ENCODE data around the gene KCNJ10. TPM values are rescaled to one million over a fixed set of nuclear protein-coding genes. Genes with fewer than 3 reads are reported as not detected.

The KCNJ10 gene
- total and polyA plus RNA-seq, 2 of the 13 experiments (the other 11 are each of a cell fraction or from before 2014, with no cell fraction given): 4.4 to 10.3 TPM

DNA sequence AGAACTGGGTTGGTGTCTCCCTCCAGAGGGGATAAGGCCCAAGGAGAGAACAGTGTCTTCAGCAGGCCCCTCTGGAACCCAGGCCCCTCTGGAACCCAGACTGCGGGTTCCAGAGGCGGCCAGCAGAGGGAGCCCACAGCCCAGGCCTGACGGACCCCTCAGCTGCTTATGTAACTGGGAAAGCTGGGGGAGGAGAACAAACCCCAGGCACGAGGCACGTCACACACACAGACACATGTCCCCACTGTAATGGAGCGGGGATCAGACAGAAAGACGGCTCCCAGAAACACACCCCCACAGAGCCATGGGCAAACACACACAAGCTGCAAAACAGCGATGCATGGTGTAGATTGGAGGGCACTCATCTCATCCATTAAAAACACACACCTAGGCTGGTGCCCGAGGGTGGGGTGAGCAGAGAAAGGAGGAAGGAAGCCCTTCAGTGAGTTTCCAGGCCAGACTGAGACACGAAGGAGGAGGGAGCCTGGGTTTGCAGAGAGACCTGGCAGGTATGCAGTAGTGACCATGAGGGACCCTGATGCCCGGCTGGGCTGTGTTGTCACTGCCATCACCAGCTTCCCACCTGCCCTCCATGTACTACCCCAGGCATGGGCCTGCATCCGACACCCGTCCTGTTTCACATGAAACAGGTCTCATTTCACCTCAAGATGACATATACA, 31.2 kb upstream of the KCNJ10 start (continued):
- TF ChIP-seq, protein P1, sequence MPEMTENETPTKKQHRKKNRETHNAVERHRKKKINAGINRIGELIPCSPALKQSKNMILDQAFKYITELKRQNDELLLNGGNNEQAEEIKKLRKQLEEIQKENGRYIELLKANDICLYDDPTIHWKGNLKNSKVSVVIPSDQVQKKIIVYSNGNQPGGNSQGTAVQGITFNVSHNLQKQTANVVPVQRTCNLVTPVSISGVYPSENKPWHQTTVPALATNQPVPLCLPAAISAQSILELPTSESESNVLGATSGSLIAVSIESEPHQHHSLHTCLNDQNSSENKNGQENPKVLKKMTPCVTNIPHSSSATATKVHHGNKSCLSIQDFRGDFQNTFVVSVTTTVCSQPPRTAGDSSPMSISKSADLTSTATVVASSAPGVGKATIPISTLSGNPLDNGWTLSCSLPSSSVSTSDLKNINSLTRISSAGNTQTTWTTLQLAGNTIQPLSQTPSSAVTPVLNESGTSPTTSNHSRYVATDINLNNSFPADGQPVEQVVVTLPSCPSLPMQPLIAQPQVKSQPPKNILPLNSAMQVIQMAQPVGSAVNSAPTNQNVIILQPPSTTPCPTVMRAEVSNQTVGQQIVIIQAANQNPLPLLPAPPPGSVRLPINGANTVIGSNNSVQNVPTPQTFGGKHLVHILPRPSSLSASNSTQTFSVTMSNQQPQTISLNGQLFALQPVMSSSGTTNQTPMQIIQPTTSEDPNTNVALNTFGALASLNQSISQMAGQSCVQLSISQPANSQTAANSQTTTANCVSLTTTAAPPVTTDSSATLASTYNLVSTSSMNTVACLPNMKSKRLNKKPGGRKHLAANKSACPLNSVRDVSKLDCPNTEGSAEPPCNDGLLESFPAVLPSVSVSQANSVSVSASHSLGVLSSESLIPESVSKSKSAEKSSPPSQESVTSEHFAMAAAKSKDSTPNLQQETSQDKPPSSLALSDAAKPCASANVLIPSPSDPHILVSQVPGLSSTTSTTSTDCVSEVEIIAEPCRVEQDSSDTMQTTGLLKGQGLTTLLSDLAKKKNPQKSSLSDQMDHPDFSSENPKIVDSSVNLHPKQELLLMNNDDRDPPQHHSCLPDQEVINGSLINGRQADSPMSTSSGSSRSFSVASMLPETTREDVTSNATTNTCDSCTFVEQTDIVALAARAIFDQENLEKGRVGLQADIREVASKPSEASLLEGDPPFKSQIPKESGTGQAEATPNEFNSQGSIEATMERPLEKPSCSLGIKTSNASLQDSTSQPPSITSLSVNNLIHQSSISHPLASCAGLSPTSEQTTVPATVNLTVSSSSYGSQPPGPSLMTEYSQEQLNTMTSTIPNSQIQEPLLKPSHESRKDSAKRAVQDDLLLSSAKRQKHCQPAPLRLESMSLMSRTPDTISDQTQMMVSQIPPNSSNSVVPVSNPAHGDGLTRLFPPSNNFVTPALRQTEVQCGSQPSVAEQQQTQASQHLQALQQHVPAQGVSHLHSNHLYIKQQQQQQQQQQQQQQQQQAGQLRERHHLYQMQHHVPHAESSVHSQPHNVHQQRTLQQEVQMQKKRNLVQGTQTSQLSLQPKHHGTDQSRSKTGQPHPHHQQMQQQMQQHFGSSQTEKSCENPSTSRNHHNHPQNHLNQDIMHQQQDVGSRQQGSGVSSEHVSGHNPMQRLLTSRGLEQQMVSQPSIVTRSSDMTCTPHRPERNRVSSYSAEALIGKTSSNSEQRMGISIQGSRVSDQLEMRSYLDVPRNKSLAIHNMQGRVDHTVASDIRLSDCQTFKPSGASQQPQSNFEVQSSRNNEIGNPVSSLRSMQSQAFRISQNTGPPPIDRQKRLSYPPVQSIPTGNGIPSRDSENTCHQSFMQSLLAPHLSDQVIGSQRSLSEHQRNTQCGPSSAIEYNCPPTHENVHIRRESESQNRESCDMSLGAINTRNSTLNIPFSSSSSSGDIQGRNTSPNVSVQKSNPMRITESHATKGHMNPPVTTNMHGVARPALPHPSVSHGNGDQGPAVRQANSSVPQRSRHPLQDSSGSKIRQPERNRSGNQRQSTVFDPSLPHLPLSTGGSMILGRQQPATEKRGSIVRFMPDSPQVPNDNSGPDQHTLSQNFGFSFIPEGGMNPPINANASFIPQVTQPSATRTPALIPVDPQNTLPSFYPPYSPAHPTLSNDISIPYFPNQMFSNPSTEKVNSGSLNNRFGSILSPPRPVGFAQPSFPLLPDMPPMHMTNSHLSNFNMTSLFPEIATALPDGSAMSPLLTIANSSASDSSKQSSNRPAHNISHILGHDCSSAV (CRISPR knock-in tag; IDR thresholded peaks at IDR 0.05; ENCODE audit: borderline replicate concordance): no peak
- TF ChIP-seq ZFX (CRISPR knock-in tag; IDR thresholded peaks at IDR 0.05; ENCODE audit: low read depth): peak; percentile 66; the same call in 1 of the 2 replicates
- TF ChIP-seq MTF2 (CRISPR knock-in tag; IDR thresholded peaks at IDR 0.05; ENCODE audit: borderline replicate concordance): no peak
- TF ChIP-seq, protein P2, sequence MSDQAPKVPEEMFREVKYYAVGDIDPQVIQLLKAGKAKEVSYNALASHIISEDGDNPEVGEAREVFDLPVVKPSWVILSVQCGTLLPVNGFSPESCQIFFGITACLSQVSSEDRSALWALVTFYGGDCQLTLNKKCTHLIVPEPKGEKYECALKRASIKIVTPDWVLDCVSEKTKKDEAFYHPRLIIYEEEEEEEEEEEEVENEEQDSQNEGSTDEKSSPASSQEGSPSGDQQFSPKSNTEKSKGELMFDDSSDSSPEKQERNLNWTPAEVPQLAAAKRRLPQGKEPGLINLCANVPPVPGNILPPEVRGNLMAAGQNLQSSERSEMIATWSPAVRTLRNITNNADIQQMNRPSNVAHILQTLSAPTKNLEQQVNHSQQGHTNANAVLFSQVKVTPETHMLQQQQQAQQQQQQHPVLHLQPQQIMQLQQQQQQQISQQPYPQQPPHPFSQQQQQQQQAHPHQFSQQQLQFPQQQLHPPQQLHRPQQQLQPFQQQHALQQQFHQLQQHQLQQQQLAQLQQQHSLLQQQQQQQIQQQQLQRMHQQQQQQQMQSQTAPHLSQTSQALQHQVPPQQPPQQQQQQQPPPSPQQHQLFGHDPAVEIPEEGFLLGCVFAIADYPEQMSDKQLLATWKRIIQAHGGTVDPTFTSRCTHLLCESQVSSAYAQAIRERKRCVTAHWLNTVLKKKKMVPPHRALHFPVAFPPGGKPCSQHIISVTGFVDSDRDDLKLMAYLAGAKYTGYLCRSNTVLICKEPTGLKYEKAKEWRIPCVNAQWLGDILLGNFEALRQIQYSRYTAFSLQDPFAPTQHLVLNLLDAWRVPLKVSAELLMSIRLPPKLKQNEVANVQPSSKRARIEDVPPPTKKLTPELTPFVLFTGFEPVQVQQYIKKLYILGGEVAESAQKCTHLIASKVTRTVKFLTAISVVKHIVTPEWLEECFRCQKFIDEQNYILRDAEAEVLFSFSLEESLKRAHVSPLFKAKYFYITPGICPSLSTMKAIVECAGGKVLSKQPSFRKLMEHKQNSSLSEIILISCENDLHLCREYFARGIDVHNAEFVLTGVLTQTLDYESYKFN (CRISPR knock-in tag; conservative IDR thresholded peaks at IDR 0.05): peak; percentile 18; the same call in 1 of the 2 replicates
- no peak for TF ChIP-seq SRSF4 (IDR thresholded peaks at IDR 0.05; ENCODE audit: low read depth, low read length, poor library complexity, severe bottlenecking)
- TF ChIP-seq ZNF768 (CRISPR knock-in tag; IDR thresholded peaks at IDR 0.05): no peak
- TF ChIP-seq NFIC (IDR thresholded peaks at IDR 0.05; ENCODE audit: low read length): no peak
- TF ChIP-seq KDM1A (CRISPR knock-in tag; IDR thresholded peaks at IDR 0.05): no peak
- TF ChIP-seq CREBL2 (CRISPR knock-in tag; IDR thresholded peaks at IDR 0.05; ENCODE audit: borderline replicate concordance): no peak
- TF ChIP-seq, protein P3, sequence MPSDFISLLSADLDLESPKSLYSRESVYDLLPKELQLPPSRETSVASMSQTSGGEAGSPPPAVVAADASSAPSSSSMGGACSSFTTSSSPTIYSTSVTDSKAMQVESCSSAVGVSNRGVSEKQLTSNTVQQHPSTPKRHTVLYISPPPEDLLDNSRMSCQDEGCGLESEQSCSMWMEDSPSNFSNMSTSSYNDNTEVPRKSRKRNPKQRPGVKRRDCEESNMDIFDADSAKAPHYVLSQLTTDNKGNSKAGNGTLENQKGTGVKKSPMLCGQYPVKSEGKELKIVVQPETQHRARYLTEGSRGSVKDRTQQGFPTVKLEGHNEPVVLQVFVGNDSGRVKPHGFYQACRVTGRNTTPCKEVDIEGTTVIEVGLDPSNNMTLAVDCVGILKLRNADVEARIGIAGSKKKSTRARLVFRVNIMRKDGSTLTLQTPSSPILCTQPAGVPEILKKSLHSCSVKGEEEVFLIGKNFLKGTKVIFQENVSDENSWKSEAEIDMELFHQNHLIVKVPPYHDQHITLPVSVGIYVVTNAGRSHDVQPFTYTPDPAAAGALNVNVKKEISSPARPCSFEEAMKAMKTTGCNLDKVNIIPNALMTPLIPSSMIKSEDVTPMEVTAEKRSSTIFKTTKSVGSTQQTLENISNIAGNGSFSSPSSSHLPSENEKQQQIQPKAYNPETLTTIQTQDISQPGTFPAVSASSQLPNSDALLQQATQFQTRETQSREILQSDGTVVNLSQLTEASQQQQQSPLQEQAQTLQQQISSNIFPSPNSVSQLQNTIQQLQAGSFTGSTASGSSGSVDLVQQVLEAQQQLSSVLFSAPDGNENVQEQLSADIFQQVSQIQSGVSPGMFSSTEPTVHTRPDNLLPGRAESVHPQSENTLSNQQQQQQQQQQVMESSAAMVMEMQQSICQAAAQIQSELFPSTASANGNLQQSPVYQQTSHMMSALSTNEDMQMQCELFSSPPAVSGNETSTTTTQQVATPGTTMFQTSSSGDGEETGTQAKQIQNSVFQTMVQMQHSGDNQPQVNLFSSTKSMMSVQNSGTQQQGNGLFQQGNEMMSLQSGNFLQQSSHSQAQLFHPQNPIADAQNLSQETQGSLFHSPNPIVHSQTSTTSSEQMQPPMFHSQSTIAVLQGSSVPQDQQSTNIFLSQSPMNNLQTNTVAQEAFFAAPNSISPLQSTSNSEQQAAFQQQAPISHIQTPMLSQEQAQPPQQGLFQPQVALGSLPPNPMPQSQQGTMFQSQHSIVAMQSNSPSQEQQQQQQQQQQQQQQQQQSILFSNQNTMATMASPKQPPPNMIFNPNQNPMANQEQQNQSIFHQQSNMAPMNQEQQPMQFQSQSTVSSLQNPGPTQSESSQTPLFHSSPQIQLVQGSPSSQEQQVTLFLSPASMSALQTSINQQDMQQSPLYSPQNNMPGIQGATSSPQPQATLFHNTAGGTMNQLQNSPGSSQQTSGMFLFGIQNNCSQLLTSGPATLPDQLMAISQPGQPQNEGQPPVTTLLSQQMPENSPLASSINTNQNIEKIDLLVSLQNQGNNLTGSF (CRISPR knock-in tag; IDR thresholded peaks at IDR 0.05): no peak
- peak; percentile 69 for TF ChIP-seq ZMYM4 (CRISPR knock-in tag; IDR thresholded peaks at IDR 0.05)

All from HepG2 (cell line).